Stomach (tissue), 4 donors: ENCODE results near the gene FRMD8.

Source experiments
- CTCF ChIP-seq, 7 experiments: fragments of 450-650 bp in 4 of 7; fragments of 200-600 bp in 3 of 7; sonication (generic) in 3 of 7; IDR thresholded peaks; one replicate each; pipeline ENCODE4 v1.5.1; 2016 to 2019; ENCODE audit warnings: antibody characterized with exemption in 7 of 7, control low read depth in 2 of 7, mild to moderate bottlenecking in 1 of 7
- EP300 ChIP-seq: sonication (generic); formaldehyde crosslinking; IDR thresholded peaks from one replicate; pipeline ENCODE4 v1.6.1; 2017; ENCODE audit warnings: antibody characterized with exemption
- POLR2A ChIP-seq, 4 donors: fragments of 450-650 bp; IDR thresholded peaks; one replicate each; pipeline ENCODE4 v1.6.1; 2016; ENCODE audit warnings: antibody characterized with exemption in 4 of 4, control low read depth in 2 of 4, mild to moderate bottlenecking in 1 of 4, moderate library complexity in 1 of 4

GRCh38 chr11:65433657-65434056, 47.2 kb downstream of the FRMD8 start:
- TF ChIP-seq CTCF (IDR thresholded peaks at IDR 0.05): no peak
- no peak for TF ChIP-seq POLR2A (IDR thresholded peaks at IDR 0.05)
- TF ChIP-seq EP300: no peak
